Measurements from ENCODE around the gene OLFM4. TPM values are rescaled to one million over a fixed set of nuclear protein-coding genes. Genes with fewer than 3 reads are reported as not detected.

OLFM4 gene
- total and polyA plus RNA-seq, 2 experiments from 2014 or later = not detected

DNA sequence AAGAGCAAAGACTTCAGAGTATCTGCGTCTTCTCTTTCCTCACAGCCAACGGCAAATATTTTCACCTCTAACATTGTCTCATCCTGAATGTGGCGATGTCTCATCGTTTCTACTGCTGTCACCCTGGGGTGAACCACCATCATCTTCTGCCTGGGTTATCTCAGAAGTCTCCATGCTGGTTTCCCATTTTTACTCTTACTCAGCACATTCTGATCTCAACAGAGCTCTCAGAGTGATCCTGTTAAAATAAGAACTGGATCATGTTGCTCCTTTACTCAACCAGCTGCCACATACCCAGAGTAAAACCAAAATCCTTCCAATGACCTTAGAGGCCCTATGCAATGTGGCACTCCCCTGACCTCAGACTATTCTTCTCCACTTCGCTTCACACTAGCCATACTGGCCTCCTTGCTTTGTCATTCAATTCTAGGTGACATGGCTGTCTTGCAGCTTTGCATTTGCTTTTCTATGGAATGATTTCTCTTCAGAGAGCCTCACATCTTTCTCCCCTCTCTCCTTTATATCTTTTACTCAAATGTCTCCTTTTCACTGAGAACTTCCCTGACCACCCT lies 7.8 kb upstream of the OLFM4 start:
- ATAC-seq (peak; percentile 78), DNase-seq (ENCODE audit: low spot score) (peak; percentile 7)
- no peaks in the 10 kb centered on the region for H3K27me3 ChIP-seq (ENCODE audit: insufficient read depth)
- peak overlapping the region; percentile 8; the same call in 1 of the 2 replicates for H3K4me2 ChIP-seq
- H3K9me2 ChIP-seq (ENCODE audit: insufficient read depth) = peaks cover 9% of the 10 kb centered on the region
- H3K9me3 Mint-ChIP-seq = peaks cover 3% of the 10 kb centered on the region; the same call in 1 of the 3 replicates
- no peak overlapping the region for H2AFZ ChIP-seq
- no peaks in the 10 kb centered on the region for H4K20me1 ChIP-seq (replicated peaks; ENCODE audit: insufficient read depth)
- no peaks in the 10 kb centered on the region for H3K4me1 Mint-ChIP-seq
- H3K4me3 Mint-ChIP-seq = no peak overlapping the region
- H3K27me3 Mint-ChIP-seq (ENCODE audit: insufficient read depth, low read depth, poor library complexity) = peaks cover 2% of the 10 kb centered on the region
- no peak overlapping the region for H3K27ac ChIP-seq (ENCODE audit: low read depth)
- no peaks in the 10 kb centered on the region for H3K36me3 ChIP-seq (ENCODE audit: insufficient read depth)
- no peak for TF ChIP-seq EZH2phosphoT487 (IDR thresholded peaks at IDR 0.05; ENCODE audit: unreplicated experiment)
- no peak for TF ChIP-seq JUNB (IDR thresholded peaks at IDR 0.05; ENCODE audit: unreplicated experiment)
- TF ChIP-seq, protein P1, sequence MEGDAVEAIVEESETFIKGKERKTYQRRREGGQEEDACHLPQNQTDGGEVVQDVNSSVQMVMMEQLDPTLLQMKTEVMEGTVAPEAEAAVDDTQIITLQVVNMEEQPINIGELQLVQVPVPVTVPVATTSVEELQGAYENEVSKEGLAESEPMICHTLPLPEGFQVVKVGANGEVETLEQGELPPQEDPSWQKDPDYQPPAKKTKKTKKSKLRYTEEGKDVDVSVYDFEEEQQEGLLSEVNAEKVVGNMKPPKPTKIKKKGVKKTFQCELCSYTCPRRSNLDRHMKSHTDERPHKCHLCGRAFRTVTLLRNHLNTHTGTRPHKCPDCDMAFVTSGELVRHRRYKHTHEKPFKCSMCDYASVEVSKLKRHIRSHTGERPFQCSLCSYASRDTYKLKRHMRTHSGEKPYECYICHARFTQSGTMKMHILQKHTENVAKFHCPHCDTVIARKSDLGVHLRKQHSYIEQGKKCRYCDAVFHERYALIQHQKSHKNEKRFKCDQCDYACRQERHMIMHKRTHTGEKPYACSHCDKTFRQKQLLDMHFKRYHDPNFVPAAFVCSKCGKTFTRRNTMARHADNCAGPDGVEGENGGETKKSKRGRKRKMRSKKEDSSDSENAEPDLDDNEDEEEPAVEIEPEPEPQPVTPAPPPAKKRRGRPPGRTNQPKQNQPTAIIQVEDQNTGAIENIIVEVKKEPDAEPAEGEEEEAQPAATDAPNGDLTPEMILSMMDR (conservative IDR thresholded peaks at IDR 0.05; ENCODE audit: low read depth in 2 of 2) = no peak
- TF ChIP-seq, protein P2, sequence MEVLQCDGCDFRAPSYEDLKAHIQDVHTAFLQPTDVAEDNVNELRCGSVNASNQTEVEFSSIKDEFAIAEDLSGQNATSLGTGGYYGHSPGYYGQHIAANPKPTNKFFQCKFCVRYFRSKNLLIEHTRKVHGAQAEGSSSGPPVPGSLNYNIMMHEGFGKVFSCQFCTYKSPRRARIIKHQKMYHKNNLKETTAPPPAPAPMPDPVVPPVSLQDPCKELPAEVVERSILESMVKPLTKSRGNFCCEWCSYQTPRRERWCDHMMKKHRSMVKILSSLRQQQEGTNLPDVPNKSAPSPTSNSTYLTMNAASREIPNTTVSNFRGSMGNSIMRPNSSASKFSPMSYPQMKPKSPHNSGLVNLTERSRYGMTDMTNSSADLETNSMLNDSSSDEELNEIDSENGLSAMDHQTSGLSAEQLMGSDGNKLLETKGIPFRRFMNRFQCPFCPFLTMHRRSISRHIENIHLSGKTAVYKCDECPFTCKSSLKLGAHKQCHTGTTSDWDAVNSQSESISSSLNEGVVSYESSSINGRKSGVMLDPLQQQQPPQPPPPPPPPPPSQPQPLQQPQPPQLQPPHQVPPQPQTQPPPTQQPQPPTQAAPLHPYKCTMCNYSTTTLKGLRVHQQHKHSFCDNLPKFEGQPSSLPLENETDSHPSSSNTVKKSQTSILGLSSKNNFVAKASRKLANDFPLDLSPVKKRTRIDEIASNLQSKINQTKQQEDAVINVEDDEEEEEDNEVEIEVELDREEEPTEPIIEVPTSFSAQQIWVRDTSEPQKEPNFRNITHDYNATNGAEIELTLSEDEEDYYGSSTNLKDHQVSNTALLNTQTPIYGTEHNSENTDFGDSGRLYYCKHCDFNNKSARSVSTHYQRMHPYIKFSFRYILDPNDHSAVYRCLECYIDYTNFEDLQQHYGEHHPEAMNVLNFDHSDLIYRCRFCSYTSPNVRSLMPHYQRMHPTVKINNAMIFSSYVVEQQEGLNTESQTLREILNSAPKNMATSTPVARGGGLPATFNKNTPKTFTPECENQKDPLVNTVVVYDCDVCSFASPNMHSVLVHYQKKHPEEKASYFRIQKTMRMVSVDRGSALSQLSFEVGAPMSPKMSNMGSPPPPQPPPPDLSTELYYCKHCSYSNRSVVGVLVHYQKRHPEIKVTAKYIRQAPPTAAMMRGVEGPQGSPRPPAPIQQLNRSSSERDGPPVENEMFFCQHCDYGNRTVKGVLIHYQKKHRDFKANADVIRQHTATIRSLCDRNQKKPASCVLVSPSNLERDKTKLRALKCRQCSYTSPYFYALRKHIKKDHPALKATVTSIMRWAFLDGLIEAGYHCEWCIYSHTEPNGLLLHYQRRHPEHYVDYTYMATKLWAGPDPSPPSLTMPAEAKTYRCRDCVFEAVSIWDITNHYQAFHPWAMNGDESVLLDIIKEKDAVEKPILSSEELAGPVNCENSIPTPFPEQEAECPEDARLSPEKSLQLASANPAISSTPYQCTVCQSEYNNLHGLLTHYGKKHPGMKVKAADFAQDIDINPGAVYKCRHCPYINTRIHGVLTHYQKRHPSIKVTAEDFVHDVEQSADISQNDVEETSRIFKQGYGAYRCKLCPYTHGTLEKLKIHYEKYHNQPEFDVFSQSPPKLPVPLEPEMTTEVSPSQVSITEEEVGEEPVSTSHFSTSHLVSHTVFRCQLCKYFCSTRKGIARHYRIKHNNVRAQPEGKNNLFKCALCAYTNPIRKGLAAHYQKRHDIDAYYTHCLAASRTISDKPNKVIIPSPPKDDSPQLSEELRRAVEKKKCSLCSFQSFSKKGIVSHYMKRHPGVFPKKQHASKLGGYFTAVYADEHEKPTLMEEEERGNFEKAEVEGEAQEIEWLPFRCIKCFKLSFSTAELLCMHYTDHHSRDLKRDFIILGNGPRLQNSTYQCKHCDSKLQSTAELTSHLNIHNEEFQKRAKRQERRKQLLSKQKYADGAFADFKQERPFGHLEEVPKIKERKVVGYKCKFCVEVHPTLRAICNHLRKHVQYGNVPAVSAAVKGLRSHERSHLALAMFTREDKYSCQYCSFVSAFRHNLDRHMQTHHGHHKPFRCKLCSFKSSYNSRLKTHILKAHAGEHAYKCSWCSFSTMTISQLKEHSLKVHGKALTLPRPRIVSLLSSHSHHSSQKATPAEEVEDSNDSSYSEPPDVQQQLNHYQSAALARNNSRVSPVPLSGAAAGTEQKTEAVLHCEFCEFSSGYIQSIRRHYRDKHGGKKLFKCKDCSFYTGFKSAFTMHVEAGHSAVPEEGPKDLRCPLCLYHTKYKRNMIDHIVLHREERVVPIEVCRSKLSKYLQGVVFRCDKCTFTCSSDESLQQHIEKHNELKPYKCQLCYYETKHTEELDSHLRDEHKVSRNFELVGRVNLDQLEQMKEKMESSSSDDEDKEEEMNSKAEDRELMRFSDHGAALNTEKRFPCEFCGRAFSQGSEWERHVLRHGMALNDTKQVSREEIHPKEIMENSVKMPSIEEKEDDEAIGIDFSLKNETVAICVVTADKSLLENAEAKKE (CRISPR knock-in tag; IDR thresholded peaks at IDR 0.05) = no peak; the same call in 1 of the 2 replicates
- TF ChIP-seq NANOG (IDR thresholded peaks at IDR 0.05; ENCODE audit: borderline replicate concordance) = no peak
- TF ChIP-seq, protein P3, sequence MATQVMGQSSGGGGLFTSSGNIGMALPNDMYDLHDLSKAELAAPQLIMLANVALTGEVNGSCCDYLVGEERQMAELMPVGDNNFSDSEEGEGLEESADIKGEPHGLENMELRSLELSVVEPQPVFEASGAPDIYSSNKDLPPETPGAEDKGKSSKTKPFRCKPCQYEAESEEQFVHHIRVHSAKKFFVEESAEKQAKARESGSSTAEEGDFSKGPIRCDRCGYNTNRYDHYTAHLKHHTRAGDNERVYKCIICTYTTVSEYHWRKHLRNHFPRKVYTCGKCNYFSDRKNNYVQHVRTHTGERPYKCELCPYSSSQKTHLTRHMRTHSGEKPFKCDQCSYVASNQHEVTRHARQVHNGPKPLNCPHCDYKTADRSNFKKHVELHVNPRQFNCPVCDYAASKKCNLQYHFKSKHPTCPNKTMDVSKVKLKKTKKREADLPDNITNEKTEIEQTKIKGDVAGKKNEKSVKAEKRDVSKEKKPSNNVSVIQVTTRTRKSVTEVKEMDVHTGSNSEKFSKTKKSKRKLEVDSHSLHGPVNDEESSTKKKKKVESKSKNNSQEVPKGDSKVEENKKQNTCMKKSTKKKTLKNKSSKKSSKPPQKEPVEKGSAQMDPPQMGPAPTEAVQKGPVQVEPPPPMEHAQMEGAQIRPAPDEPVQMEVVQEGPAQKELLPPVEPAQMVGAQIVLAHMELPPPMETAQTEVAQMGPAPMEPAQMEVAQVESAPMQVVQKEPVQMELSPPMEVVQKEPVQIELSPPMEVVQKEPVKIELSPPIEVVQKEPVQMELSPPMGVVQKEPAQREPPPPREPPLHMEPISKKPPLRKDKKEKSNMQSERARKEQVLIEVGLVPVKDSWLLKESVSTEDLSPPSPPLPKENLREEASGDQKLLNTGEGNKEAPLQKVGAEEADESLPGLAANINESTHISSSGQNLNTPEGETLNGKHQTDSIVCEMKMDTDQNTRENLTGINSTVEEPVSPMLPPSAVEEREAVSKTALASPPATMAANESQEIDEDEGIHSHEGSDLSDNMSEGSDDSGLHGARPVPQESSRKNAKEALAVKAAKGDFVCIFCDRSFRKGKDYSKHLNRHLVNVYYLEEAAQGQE (IDR thresholded peaks at IDR 0.05; ENCODE audit: unreplicated experiment) = no peak
- TF ChIP-seq POLR2AphosphoS5 (IDR thresholded peaks at IDR 0.05; ENCODE audit: low read depth) = no peak
- TF ChIP-seq EZH2 (IDR thresholded peaks at IDR 0.05; ENCODE audit: low read depth, unreplicated experiment) = no peak
- TF ChIP-seq, protein P4, sequence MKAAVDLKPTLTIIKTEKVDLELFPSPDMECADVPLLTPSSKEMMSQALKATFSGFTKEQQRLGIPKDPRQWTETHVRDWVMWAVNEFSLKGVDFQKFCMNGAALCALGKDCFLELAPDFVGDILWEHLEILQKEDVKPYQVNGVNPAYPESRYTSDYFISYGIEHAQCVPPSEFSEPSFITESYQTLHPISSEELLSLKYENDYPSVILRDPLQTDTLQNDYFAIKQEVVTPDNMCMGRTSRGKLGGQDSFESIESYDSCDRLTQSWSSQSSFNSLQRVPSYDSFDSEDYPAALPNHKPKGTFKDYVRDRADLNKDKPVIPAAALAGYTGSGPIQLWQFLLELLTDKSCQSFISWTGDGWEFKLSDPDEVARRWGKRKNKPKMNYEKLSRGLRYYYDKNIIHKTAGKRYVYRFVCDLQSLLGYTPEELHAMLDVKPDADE (IDR thresholded peaks at IDR 0.05) = no peak
- no peak for TF ChIP-seq STAT1 (IDR thresholded peaks at IDR 0.05; ENCODE audit: unreplicated experiment)
- TF ChIP-seq ZNF331 (CRISPR knock-in tag; IDR thresholded peaks at IDR 0.05; ENCODE audit: low read depth) = no peak
- no peak for TF ChIP-seq ZNF114 (CRISPR knock-in tag; IDR thresholded peaks at IDR 0.05)
- no peak for TF ChIP-seq CREB1 (CRISPR knock-in tag; IDR thresholded peaks at IDR 0.05; ENCODE audit: low read depth)
- H3K79me2 ChIP-seq (replicated peaks; ENCODE audit: insufficient read depth) = no peaks in the 10 kb centered on the region
- H3K27ac Mint-ChIP-seq = no peak overlapping the region
- no peak overlapping the region for H3K4me3 ChIP-seq
- peaks cover 9% of the 10 kb centered on the region; the same call in 1 of the 2 replicates for H3K4me1 ChIP-seq (ENCODE audit: insufficient read depth)
- no peaks in the 10 kb centered on the region for H3F3A ChIP-seq (replicated peaks; ENCODE audit: low read depth)
- H3K36me3 Mint-ChIP-seq (ENCODE audit: low read depth) = no peaks in the 10 kb centered on the region
